Measurements from ENCODE around the gene SH3BGRL2.
"Not testable (repeated sequence)": the region's sequence is repeated elsewhere in the genome, so short reads cannot be mapped to it uniquely, and the experiment has no call there.

SH3BGRL2 gene

DNA sequence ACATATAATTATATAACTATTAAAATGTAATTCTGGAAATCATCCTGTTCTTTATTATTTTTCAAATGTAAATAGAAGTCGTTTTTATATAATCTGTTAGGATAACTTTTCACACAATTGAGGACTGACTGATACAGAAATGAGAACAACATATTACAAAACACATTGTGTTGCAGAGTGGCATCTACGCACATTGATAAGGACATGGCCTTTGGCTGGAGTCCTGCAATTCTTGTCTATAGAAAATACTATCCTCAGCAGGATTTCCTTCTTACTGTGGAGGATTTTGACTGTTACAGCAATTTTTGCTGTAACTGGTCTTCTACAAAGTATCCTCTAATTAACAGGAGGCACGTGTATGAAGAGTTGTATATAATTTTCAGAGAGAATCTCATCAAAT is 19.8 kb downstream of the SH3BGRL2 start:
- no peak for DNase-seq

DNA sequence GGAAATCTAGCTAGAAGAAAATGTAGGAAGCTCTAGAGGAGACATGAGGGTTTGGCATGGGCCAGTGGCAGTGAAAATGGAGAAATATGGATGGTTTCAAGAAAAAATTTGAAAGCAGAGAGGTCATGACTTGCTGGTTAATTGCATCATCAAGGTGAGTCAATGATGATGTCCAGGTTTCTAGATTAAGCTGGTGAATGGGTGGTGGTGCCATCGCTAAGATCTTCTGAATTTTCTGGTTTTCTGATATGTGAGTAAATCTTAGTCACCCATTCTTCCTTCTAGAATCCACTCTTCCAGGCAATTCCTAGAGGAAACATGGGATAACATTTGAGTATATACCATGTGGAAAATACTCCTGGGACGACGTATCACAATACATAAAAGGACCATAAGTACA is 25.0 kb downstream of the SH3BGRL2 start:
- no peak for DNase-seq

DNA sequence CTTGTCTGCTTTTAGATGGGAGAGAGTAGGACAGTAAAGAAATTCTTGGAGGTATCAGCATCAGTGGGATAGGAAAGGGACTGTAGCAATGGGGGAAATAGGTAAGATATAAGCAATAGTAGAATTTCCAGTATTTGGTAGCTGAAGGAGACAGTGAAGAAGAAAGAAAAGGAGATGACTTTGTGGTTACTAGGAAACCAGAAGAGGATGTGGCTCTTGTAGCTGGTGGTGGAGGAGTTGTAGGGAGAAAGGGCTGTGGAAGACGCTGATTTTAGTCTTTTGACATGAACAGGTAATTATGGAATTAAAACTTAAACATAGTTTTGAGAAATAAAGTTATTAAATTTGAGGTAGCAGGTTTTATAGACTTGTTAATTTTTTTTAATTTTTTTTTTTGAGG is 26.1 kb downstream of the SH3BGRL2 start:
- no peak for DNase-seq

DNA sequence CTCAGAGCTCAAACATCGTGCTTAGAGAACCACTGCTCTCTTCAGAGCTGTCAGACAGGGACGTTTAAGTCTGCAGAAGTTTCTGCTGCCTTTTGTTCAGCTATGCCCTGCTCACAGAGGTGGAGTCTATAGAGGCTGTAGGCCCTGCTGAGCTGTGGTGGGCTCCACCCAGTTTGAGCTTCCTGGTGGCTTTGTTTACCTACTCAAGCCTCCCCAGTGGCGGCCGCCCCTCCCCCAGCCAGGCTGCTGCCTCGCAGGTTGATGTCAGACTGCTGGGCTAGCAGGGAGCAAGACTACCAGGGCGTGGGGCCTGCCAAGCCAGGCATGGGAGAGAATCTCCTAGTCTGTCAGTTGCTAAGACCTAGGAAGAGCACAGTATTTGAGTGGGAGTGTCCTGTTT is 32.5 kb downstream of the SH3BGRL2 start:
- not testable (repeated sequence) for DNase-seq

DNA sequence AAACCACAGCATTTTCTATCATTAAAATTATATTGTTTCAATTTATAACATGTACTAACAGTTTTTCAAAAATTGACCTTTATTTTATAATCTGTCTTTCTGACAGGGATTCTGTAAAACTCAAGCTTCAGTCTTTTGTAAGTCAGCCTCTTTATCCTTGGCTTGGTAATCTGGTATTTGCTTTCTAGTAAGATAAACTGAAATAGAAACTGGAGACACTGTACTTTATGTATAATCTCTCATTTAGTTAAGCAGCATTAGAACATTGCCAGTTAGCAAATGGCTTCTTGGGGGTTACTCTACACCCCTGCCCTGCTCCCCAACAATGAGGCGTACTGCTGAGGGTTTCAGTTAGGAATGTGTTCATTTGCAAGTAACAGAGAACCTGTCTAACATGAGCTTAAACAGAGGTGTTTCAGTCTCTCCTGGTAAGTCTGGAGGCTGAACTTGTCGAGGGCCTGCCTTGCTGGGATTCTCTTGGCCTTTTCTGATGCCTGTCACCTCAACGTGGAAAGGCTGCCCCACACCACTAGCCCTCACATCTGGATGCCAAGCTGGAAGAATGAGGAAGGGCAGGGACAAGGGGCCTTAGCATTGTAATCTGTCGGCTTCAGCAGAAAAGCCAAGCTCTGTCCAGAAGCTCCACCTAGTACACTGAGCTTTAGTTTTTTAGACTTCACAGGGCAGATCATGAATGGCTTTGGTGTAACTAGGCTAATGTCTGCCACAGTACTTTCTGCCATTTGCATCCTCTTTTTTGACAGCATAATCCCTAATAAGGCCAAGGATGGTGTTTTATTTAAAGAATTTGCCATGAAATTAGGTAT is 34.8 kb downstream of the SH3BGRL2 start:
- no peak for DNase-seq

DNA sequence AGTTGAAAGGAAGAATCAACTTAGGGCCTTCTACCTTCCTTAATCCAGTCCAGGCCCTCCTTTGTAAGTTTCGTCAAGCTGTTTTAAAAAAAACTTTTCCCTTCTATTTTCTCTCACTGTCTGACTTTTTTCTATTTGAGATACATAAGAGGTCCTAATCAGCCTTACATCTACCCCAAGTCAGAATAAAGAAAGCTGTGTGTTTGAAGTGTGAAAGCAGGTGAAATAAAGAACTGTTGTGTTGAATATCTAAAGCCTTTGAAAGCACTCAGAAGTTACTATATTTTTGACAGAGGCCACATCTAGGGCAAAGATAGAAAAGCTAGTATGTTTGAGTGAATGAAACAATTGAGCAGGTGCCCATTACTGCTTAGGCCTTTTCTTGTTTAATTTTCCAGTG is 35.5 kb downstream of the SH3BGRL2 start:
- no peak for DNase-seq

DNA sequence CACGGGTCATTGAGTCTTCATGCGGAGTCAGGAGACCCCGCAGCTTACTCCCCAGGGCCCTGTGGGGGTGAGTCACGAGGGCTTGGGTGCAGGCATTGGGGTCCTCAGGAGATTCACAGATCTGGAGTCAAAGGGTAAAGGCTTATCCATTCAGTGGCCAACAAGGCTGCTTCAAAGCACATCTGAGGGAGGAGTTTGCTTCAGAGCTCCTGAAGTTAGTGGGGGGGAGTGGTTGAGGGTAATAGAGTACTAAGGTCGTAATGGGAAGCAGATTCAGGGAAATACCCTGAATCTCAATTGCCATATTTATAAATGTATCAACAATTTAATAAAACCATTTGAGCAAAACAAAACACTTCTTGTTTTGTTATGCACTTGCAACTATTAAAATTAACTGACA is 37.3 kb downstream of the SH3BGRL2 start:
- DNase-seq = no peak

DNA sequence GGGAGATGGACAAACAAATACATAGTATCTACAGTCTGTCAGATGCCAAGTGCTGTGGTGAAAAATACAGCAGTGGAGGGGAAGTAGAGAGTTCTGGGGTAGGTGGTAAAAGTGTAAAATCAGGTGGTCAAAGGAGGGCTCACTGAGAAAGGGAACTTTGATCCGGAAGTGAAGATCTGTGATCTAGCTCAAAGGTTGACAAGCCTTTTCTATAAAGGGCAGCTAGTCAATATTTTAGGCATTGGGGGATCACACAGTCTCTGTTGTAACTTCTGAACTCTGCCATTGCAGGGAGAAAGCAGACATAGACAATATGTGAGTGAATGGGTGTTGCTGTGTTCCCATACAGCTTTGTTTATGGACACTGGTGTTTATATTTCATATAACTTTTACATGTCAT is 38.6 kb downstream of the SH3BGRL2 start:
- no peak for DNase-seq

DNA sequence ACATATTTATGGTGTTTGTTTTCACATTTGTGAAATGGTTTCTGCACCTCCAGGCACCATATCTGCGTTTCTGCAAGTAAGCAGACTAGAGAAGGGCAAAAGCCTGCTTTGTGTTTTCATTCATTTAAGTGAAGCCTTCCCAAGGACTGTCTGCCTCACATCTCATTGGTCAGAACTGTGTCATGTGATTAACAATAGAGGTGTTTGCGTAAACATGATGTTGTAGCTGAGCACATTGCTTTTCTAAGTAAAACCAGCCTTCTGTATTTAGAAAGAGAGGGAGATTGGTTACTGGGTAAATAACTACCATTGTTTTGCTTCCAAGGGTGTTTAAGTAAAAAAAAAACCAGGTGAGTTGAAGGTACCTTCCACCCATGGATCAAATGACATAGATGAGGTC is 39.7 kb downstream of the SH3BGRL2 start:
- DNase-seq = no peak

DNA sequence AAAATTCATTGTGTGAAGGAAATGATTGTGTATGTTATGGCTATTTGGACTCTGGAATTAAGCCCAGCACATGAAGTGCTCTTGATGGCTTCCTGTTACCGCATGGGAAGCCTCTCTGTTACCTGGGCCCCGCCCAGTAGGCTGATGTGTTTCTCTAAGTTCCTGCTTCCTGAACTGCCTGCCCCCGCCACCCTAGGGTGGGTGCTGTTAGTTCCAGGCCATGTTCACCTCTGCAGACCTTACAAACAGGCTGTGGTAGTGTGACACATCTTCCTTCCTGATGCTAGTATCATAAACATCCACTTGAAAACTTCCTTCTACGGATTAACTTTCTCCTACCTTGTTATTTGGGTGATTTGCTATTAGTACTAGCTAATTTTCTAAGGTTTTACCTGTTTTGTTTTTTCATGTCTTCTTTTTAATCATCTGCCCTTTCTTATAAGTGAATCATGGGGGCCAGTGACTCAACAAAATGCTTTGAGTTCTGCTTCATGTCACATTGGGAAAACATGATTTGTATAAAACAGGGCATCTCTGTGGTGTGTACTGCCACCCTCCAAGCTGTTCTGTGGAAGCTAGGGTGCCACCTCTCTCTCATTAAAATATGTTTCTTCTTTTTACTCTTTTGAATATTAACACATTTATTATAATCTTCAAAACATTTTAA is 40.6 kb downstream of the SH3BGRL2 start:
- DNase-seq = no peak

DNA sequence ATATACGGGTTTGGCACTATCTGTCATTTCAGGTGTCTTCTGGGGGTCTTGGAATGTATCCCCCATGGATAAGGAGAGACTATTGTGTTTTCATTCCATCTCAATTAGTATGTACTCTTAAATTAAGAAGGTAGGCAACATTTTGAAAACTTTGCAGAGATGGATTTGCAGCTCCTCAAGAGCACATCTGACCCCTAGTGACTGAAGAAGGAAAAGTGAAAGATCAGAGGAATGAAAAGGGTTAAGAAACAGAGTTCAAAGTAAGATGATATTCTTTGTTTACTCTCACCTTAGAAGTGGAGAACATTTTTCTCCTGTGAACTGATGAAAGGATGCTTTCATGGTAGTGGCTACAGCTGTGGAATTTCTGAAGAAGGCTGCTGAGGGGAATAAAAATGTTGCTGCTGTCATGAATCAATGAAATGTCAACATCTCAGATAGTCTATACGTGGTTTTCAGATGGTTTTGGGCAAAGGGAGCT is 41.5 kb downstream of the SH3BGRL2 start:
- no peak for DNase-seq

DNA sequence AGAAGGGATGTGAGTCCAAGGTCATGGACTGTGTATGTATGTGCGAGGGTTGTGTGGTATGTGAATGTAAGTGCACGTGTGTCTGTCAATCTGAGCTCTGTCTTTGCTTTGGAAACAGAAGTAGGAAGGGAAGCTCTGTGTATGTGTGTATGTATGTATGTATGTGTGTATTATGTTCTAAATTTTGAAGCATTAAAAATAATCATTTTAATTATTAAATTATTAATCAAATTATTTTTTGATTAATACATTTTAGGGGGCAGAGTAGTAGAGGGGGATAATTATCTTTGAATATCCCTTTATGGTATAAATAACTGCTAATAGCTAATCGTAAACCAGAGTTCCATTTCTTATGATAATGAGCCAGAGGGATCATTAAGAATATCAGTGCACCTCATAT is 42.8 kb downstream of the SH3BGRL2 start:
- DNase-seq = no peak

DNA sequence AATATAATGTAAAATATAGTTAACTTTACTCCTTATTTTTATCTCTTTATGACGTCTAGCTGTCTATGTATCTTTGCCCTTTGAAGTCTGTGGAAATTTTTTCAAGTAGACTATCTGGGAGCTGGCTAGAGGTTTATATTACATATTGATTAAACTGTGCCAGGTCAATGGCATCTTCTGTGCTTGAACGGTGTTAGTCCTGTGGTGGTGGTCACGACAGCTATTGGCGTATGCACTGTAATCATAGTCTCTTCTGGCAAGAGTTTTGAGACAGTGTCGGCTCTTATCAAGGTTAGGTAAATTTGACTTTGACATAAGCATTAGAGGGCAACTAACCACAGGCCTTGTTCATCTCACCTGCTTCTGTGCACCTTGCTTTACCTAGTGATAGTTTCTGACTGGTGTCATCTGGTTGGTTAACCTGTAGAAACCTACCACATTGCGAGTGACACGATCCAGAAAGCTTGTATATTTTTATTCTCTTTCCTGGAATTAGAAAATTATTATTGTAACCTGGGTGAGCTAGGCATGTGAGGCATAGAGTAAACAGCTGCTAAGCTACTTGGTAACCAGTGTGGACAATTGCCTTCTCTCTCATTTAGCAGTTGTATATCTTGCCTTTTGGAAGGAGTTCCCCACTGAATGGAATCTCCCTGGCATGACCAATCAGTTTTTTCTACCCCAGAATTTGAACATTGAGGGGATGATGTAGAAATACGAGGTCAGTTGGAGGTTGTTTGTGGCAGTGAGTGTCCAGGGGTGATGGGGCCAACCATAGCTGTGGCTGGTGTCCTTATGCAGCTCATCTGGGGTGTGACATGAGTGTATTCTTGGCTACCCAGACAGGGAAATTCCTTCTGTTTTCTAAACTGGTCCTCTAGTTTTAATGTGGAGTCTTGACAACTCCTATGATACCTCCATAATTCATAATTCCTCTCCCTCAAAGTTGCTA is 45.9 kb downstream of the SH3BGRL2 start:
- no peak for DNase-seq

DNA sequence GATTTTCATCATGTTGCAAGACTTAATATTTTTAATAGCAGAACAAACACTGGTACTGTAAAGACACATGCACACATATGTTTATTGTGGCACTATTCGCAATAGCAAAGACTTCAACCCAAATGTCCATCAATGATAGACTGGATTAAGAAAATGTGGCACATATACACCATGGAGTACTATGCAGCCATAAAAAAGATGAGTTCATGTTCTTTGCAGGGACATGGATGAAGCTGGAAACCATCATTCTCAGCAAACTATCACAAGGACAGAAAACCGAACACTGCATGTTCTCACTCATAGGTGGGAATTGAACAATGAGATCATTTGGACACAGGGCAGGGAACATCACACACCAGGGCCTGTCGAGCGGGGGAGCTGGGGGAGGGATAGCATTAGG is 51.6 kb downstream of the SH3BGRL2 start:
- not testable (repeated sequence) for DNase-seq

DNA sequence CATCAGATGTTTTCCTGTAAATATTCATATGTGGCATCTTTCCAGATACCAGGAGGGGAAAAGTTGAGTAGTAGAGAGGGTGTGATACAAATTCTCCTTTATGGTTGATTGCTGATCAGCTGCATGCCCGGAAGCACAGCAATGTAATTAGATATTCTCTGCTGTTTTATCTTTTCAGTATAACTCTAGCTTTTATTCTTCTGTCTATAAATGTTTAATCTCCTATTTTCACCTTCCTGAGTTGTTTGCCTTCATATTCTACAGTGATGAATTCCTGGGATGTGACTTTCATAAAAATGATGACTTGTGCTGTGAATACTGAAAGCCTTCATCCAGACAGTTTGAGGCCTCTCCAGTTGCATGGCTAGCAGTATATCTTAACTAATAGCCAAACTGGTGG is 53.7 kb downstream of the SH3BGRL2 start:
- DNase-seq = no peak

DNA sequence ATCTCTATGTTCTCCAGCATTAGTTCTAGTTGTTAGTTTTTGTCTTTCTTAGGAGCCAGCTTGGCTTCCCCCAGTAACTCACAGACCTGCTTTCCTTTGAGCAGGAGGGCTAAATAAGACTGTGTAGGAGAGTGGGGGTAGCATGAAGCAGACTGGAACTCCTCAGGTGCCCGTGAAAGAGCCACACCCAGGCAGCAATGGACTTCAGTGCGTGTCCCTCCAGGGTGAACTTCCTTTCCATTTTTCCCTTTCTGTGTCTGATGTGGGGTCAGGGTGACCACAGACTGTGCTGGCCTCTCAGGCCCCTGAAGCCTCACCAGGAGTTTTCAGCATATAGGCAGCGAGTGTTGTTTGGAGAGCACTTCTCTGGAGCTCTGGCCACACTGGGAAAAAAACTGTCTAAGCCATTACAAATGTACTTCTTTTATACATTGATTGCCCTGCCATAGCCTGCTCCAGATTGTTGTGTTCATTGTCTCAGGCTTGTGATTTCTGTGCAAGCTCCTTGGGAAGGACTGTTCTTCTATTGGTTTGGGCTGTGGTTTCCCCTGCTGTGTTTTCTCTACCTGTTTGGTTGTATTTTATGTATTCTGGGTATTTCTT is 55.7 kb downstream of the SH3BGRL2 start:
- DNase-seq = no peak

DNA sequence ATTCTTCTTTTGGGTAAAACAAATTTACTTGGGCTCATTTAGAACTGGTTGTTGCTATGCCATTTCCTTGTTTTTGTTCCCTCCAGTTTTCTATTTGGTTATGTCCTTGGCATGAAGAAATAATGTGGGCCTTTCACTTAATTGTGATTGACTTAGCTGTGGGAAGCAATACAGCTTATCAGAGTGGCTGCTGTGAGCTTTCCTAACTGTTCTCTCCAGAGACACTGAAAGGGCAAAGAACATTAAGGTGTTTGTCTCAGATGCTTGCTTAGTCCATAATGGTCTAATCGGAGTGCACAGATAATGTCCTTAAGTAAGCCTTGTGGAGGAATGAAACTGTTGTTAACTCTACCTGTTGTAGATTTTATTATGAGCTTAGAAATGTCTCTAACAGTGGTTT is 56.6 kb downstream of the SH3BGRL2 start:
- DNase-seq = no peak

DNA sequence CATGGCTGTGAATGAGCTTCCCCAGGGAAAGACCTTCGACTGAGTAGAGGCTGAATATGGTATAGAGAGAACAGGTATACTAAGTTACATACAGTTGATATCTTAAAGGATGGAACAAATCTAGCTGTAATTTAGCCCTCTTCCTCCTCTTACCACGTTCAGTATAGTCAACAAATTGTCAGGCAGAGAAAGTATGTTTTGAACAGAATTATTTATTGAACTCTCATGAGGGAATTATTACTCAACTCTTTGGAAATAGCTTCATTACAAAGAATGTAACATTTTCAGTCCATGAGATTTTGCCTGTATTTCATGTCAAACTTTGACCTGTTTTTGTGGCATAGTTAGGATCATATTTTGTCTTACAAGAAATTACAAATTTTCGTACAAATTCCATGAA is 63.0 kb downstream of the SH3BGRL2 start:
- DNase-seq = no peak

DNA sequence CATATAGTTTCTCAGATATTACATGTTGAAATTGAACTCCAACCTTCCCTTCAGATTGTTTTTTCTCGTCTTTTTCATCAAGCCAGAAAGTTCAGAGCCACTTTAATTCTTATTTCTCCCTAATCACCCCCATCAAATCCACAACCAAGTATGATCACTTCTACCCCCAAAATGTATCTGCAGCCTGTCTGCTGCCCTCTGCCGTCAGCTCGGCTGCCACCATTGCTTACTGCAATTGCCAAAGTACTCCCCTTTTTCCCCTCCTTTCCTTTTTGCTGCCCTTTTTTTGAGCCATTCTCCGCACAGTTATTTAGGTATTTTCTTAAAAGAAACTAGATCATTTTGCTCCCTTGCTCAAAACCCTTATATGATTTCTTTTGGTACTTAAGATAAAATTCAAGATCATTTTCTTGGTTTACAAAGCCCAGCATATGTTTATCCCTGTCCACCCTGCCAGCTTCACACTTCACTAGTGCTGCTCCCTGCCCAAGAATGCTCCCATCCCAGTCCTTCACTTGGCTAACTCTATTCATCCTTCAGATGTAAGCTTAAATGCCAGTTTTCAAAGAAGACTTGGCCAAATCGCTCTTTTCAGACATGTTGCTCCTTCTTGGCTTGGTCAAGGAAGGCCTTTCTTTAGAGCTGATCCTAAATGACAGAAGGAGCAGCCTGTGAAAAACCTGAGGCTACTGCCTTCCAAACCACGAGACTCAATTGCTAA is 63.7 kb downstream of the SH3BGRL2 start:
- DNase-seq = no peak

DNA sequence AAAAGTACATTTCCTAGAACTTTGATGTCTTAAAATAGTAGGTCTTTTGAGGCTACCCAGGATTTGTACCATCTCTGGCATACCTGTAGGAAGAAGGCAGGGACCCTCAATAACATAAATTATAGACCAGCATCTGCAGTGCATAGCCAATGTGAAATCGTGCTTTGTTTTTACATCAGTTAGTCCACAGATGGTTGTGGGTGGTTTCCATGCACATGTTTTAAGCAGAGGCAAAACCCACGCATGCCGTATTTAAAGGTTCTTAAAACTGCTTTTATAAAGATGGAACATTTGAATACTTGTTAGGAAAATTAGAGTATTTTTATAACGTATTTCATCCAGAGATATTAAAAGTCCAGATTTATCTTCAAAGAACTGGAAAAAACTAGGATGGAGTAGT is 66.3 kb downstream of the SH3BGRL2 start:
- no peak for DNase-seq

DNA sequence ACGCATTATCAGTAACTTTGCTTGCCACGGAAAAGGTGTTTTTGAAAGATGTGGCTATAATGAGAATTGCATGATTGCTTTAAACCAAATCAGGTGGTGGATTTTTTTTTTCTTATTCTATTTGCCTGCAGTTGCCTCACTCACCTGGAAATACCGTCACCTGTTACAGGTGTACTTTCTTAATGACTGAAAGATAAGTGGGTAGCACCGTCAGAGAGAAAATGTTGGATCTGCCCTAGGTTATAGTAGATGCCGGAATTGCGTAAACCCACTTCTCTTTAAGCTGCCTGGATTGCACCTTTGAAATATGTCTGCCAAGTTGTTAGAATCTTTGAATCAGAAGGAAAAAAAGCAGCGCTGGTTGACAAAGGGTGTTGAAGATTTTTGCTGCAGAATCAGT is 68.5 kb downstream of the SH3BGRL2 start:
- DNase-seq = no peak

DNA sequence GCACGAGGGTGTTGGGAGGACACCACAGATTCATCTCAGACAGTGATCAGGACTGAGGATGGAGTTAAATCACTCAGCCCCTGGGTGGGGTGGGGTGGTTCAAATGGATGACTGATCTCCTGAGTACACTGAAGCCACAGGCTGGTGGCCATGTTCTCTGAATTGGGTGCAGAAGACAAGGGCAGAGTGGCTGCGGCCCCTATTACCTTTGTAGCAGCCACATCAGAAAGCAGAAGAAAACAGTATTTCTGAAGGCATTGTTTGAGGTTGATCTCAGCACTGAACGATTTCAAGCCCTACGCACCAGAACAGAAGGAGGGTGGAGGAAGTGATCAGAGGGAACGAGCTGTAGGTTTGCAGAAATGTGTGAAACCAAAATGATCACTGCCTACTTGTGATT is 71.6 kb downstream of the SH3BGRL2 start:
- no peak for DNase-seq
